ENCODE measurements around the gene PANK4. TPM values are rescaled to one million over a fixed set of nuclear protein-coding genes. Genes with fewer than 3 reads are reported as not detected.

The PANK4 gene
- total and polyA plus RNA-seq, 9 of the 15 experiments (the other 6 are each of a cell fraction or from before 2014, with no cell fraction given): 0.93 to 55.6 (median 31.5) TPM

GRCh38 chr1:2556678-2557481 is 30.5 kb upstream of the PANK4 start (continued):
- no peak for TF ChIP-seq ATF1 (CRISPR knock-in tag; IDR thresholded peaks at IDR 0.05)
- 0 out of 2 replicates have a peak, but pooled peaks have one; percentile 26 for TF ChIP-seq ATF1 (tag; IDR thresholded peaks at IDR 0.05)
- no peak for TF ChIP-seq EZH2 (IDR thresholded peaks at IDR 0.05; ENCODE audit: borderline replicate concordance, low read depth, low read length)
- no peak for TF ChIP-seq ARID2 (IDR thresholded peaks at IDR 0.05)
- TF ChIP-seq NR2C2 (CRISPR knock-in tag; IDR thresholded peaks at IDR 0.05): no peak
- peak; percentile 68 for TF ChIP-seq NR2C2 (tag; IDR thresholded peaks at IDR 0.05)
- peak; percentile 14 for TF ChIP-seq RBBP5 (IDR thresholded peaks at IDR 0.05; ENCODE audit: borderline replicate concordance, insufficient read depth, low read length, poor library complexity, severe bottlenecking)
- 0 out of 2 replicates have a peak, but pooled peaks have one; percentile 1 for TF ChIP-seq ZNF175 (CRISPR knock-in tag; IDR thresholded peaks at IDR 0.05; ENCODE audit: low read depth)
- TF ChIP-seq ETV1 (tag; conservative IDR thresholded peaks at IDR 0.05; ENCODE audit: low read depth): peak; percentile 63
- TF ChIP-seq, protein P1, sequence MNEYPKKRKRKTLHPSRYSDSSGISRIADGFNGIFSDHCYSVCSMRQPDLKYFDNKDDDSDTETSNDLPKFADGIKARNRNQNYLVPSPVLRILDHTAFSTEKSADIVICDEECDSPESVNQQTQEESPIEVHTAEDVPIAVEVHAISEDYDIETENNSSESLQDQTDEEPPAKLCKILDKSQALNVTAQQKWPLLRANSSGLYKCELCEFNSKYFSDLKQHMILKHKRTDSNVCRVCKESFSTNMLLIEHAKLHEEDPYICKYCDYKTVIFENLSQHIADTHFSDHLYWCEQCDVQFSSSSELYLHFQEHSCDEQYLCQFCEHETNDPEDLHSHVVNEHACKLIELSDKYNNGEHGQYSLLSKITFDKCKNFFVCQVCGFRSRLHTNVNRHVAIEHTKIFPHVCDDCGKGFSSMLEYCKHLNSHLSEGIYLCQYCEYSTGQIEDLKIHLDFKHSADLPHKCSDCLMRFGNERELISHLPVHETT (CRISPR knock-in tag; conservative IDR thresholded peaks at IDR 0.05 in 1 of 2, IDR thresholded peaks at IDR 0.05 in 1 of 2): peak in 1 of 2 experiments; percentile 21; a peak in 1 of 4 replicates
- TF ChIP-seq RBFOX2 (IDR thresholded peaks at IDR 0.05; ENCODE audit: low read depth, low read length): 0 out of 2 replicates have a peak, but pooled peaks have one; percentile 19
- peak in 1 of 2 experiments; percentile 62; a peak in 1 of 4 replicates for TF ChIP-seq MAZ (CRISPR knock-in tag; conservative IDR thresholded peaks at IDR 0.05 in 1 of 2, IDR thresholded peaks at IDR 0.05 in 1 of 2)
- TF ChIP-seq ZNF449 (CRISPR knock-in tag; IDR thresholded peaks at IDR 0.05): no peak
- TF ChIP-seq ZFX (CRISPR knock-in tag; IDR thresholded peaks at IDR 0.05): peak; percentile 51
- peak; percentile 61 for TF ChIP-seq GABPA (tag; conservative IDR thresholded peaks at IDR 0.05; ENCODE audit: low read depth)
- peak; percentile 54; the same call in 1 of the 2 replicates for TF ChIP-seq GABPB1 (CRISPR knock-in tag; IDR thresholded peaks at IDR 0.05)
- TF ChIP-seq, protein P2, sequence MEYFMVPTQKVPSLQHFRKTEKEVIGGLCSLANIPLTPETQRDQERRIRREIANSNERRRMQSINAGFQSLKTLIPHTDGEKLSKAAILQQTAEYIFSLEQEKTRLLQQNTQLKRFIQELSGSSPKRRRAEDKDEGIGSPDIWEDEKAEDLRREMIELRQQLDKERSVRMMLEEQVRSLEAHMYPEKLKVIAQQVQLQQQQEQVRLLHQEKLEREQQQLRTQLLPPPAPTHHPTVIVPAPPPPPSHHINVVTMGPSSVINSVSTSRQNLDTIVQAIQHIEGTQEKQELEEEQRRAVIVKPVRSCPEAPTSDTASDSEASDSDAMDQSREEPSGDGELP (CRISPR knock-in tag; IDR thresholded peaks at IDR 0.05; ENCODE audit: borderline replicate concordance): peak; percentile 66
